Prostate gland (tissue), 2 donors: ENCODE data around the gene GOT1. TPM values are rescaled to one million over a fixed set of nuclear protein-coding genes. Genes with fewer than 3 reads are reported as not detected.

Experiments used
- DNase-seq: peaks from one replicate; pipeline ENCODE4 v3.0.0-alpha.2; 2019; ENCODE audit warnings: low spot score
- H3K27ac ChIP-seq, 2 donors: fragments of 200-600 bp; sonication (generic); 2 replicates each; pipeline ENCODE4 v1.5.1; 2017 to 2019
- H3K27me3 ChIP-seq: fragments of 200-600 bp; sonication (generic); replicated peaks from 2 replicates; pipeline ENCODE4 v1.5.1; 2019; ENCODE audit not compliant: insufficient read depth
- H3K36me3 ChIP-seq, 2 donors: fragments of 200-600 bp; sonication (generic); 1 replicate in 1 of 2; 2 replicates in 1 of 2; pipeline versions ENCODE4 v1.5.1 to v1.8.1; 2017 to 2019
- H3K4me1 ChIP-seq: fragments of 200-600 bp; sonication (generic); replicated peaks from 2 replicates; pipeline ENCODE4 v1.5.1; 2019
- H3K4me3 ChIP-seq, 2 donors: fragments of 200-600 bp; sonication (generic); 2 replicates each; pipeline ENCODE4 v1.5.1; 2017 to 2019
- H3K9me3 ChIP-seq: fragments of 200-600 bp; sonication (generic); 2 replicates; pipeline ENCODE4 v1.5.1; 2017
- POLR2A ChIP-seq: fragments of 450-650 bp; IDR thresholded peaks from one replicate; pipeline ENCODE4 v1.6.1; 2016; ENCODE audit warnings: antibody characterized with exemption, mild to moderate bottlenecking
- POLR2AphosphoS5 ChIP-seq: sonication (generic); formaldehyde crosslinking; IDR thresholded peaks from one replicate; pipeline ENCODE4 v1.6.1; 2017; ENCODE audit warnings: antibody characterized with exemption
- WGBS: methylation state at CpG from one replicate; pipeline ENCODE4 v1.1.5; 2018; 5-methylcytosine and 5-hydroxymethylcytosine counted together
- intact Hi-C: fragments of 100-400 bp; cut with DNase I; formaldehyde crosslinking; loops from one replicate; pipeline ENCODE4 v1.14.2; 2022
- total RNA-seq, 2 donors: library from RNA; depleted of rRNA; stranded (reverse); fragments of >200 nt; gene quantifications; one replicate each; pipeline ENCODE4 v1.1.0, GENCODE V29; 2016
- TF ChIP-seq, protein P1 (sequence below), 4 experiments: fragments of 200-600 bp in 2 of 4; fragments of 450-650 bp in 2 of 4; sonication (generic) in 2 of 4; IDR thresholded peaks; 1 replicate in 3 of 4; 2 replicates in 1 of 4; pipeline ENCODE4 v1.5.1; 2016 to 2019; ENCODE audit warnings: antibody characterized with exemption in 4 of 4, mild to moderate bottlenecking in 2 of 4, moderate library complexity in 2 of 4

GOT1 gene
- total RNA-seq, 2 donors from 2014 or later: 19.7 to 20.3 TPM

- Histone ChIP-seq H3K36me3 (no peaks in the 10 kb centered on the region), H3K4me3 (no peak overlapping the region), H3K4me1 (no peaks in the 10 kb centered on the region), H3K27me3 (no peaks in the 10 kb centered on the region), H3K27ac (no peak overlapping the region), H3K9me3 (no peaks in the 10 kb centered on the region)
- WGBS: 88% methylated on average over 2 of the region's 2 CpGs
- TF ChIP-seq POLR2A (no peak), POLR2AphosphoS5 (no peak)
- TF ChIP-seq, protein P1, sequence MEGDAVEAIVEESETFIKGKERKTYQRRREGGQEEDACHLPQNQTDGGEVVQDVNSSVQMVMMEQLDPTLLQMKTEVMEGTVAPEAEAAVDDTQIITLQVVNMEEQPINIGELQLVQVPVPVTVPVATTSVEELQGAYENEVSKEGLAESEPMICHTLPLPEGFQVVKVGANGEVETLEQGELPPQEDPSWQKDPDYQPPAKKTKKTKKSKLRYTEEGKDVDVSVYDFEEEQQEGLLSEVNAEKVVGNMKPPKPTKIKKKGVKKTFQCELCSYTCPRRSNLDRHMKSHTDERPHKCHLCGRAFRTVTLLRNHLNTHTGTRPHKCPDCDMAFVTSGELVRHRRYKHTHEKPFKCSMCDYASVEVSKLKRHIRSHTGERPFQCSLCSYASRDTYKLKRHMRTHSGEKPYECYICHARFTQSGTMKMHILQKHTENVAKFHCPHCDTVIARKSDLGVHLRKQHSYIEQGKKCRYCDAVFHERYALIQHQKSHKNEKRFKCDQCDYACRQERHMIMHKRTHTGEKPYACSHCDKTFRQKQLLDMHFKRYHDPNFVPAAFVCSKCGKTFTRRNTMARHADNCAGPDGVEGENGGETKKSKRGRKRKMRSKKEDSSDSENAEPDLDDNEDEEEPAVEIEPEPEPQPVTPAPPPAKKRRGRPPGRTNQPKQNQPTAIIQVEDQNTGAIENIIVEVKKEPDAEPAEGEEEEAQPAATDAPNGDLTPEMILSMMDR (IDR thresholded peaks at IDR 0.05): no peak
- intact Hi-C loops: loop anchor here (5.0 kb wide), 1 partner anchor 273 kb away; no protein-coding TSS in a partner anchor
- DNase-seq: no peak
Observed at GRCh38 chr10:99438890-99439289, 8.5 kb upstream of the GOT1 start.

DNA sequence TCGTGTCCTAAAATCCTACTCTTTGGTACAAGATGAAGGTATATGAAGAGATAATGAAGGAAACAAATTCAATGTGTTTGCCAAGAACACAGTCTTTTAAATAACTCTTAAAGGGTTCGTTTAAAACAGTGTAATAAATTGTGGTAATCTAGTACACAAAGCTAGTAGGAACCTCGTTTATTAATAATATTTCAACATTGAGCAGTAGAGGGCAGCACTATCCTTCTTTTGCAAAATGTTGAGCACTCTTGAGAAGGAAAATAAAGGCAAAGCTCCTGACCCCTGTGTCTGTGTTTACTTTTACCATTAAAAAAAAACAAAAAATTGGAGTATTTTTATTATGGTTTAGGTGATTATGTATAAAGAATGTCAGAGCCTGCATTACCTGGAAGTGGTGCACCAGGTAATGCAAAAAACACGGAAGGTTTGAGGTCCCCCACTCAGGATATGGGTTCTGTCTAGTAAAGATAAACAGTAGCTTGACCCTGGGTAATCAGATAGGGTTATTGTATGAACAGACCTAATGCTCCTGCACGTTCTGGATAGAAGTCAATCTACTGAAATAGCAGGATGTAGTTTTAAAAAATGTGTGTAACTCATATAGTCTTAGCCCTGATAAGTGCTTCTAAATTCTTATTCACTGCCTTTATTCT is 5.7 kb upstream of the GOT1 start:
- DNase-seq: peak; percentile 16
- Histone ChIP-seq H3K27me3 (no peaks in the 10 kb centered on the region), H3K27ac (no peak overlapping the region), H3K4me1 (peaks cover 7% of the 10 kb centered on the region), H3K36me3 (no peaks in the 10 kb centered on the region), H3K9me3 (no peaks in the 10 kb centered on the region), H3K4me3 (no peak overlapping the region)
- 36% methylated on average over 5 of the region's 5 CpGs for WGBS
- intact Hi-C loops: loop anchor here (2.0 to 5.0 kb wide), 2 partner anchors 177 to 276 kb away; no protein-coding TSS in a partner anchor
- TF ChIP-seq POLR2AphosphoS5 (no peak), POLR2A (no peak)
- TF ChIP-seq, protein P1 (IDR thresholded peaks at IDR 0.05): peak in 3 of 4 experiments; percentile 36 to 67 (median 62)

DNA sequence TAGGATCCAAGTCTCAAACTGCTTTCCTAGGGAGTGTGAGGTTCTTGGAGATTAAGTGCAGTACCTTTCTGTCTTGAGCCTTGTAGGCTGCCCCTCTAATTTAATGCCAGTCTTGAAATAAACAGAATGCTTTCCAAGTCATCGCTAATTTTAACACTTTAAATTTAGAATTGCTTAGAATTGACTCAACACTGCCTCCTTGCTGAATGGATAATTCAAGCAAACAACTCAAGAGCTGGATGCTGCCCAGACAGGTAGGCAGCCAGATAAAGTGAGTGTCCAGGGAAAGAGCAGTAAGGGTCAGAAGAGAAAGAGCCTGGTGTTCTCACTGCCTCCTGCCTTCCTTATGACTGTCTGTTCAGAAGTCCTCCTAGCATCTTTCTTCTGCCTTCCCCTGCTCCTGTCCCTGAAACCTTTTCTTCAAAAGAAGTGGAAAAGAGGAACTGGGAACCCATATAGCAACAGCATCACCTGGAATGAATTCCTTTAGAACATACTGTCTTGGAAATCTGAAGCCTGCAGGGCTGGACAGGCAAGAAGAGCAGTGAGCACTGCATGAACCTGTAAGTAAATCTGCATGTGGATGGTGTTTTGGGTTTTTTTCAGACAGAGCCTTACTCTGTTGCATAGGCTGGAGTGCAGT is 3.1 kb upstream of the GOT1 start:
- H3K27me3 ChIP-seq: no peaks in the 10 kb centered on the region
- TF ChIP-seq, protein P1 (IDR thresholded peaks at IDR 0.05): peak in 2 of 4 experiments; percentile 17 to 24
- no peak for TF ChIP-seq POLR2AphosphoS5
- intact Hi-C loops: no loop called here
- no peaks in the 10 kb centered on the region for H3K36me3 ChIP-seq
- no peak overlapping the region for H3K4me3 ChIP-seq
- no peak for DNase-seq
- 4% methylated on average over 1 of the region's 1 CpG for WGBS
- H3K27ac ChIP-seq: no peak overlapping the region
- H3K4me1 ChIP-seq: peaks cover 7% of the 10 kb centered on the region
- no peaks in the 10 kb centered on the region for H3K9me3 ChIP-seq

DNA sequence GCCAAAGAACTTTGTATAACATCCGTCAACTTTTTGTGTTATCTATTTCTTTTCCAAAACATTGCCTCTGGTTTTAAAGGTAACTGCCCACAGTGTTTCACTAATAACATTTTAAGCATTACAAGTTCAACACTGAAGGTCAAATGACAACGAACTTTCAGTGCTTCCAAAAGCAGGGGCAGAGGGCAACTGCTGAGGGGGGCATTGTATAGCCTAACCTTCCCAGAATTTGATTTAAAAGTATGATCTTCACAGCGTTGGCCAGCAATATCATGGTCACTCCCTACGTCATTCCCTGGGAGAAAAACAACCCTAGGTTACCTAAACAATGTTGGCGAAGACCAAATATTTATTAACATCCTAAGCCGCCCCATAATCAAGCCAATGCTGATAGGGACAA is 2.5 kb upstream of the GOT1 start:
- Histone ChIP-seq H3K4me1 (peaks cover 7% of the 10 kb centered on the region), H3K9me3 (no peaks in the 10 kb centered on the region), H3K27ac (no peak overlapping the region), H3K4me3 (no peak overlapping the region), H3K36me3 (no peaks in the 10 kb centered on the region), H3K27me3 (no peaks in the 10 kb centered on the region)
- no peak for TF ChIP-seq POLR2AphosphoS5
- TF ChIP-seq POLR2A: no peak
- TF ChIP-seq, protein P1 (IDR thresholded peaks at IDR 0.05): no peak
- WGBS: 88% methylated on average over 6 of the region's 6 CpGs
- intact Hi-C loops: no loop called here
- no peak for DNase-seq

- H3K36me3 ChIP-seq: no peaks in the 10 kb centered on the region
- DNase-seq: no peak
- H3K27me3 ChIP-seq: no peaks in the 10 kb centered on the region
- H3K27ac ChIP-seq: no peak overlapping the region
- TF ChIP-seq POLR2AphosphoS5 (no peak), POLR2A (no peak)
- TF ChIP-seq, protein P1 (IDR thresholded peaks at IDR 0.05): no peak
- H3K4me1 ChIP-seq: peaks cover 7% of the 10 kb centered on the region
- intact Hi-C loops: no loop called here
- H3K4me3 ChIP-seq: no peak overlapping the region
- 90% methylated on average over 4 of the region's 4 CpGs for WGBS
- H3K9me3 ChIP-seq: no peaks in the 10 kb centered on the region
Observed at GRCh38 chr10:99432047-99432446, 1.6 kb upstream of the GOT1 start.
